GM12864 (cell line): ENCODE measurements around the gene IPCEF1.

Source experiments
- DNase-seq: peaks from one replicate; pipeline ENCODE4 v3.0.0-alpha.2; 2011; ENCODE audit warnings: low read depth
- H3K4me3 ChIP-seq: 2 replicates; pipeline ENCODE4 v1.5.1; 2011; ENCODE audit warnings: mild to moderate bottlenecking, low read depth, low read length, control low read depth
- CTCF ChIP-seq: IDR thresholded peaks from 2 replicates; pipeline ENCODE4 v1.5.1; 2011; ENCODE audit warnings: low read depth, mild to moderate bottlenecking, moderate library complexity, low read length, control low read depth, inconsistent platforms; ENCODE audit errors: missing control alignments

IPCEF1 gene

GRCh38 chr6:154227862-154228520, 128.6 kb downstream of the IPCEF1 start:
- DNase-seq: no peak
- no peak for TF ChIP-seq CTCF
- no peak overlapping the region for H3K4me3 ChIP-seq

DNA sequence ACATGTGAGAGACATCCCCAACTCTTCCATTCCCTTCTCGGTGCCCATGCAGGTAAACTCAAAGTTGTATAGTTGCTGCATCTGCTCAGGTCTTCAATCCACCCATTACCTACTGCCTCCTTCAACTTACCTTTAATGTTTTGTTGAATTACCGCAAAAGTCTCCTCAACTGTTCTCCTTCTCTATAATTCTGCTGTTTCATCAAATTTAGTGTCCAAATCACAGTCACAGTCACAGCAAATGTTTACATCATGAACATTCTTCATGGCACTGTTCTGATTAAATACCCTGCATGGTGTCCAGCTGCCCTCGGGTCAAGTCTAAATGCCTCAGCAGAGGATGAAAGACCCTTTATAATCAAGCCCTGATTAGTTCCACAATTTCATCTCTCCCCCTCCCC, 130.1 kb downstream of the IPCEF1 start:
- TF ChIP-seq CTCF: no peak
- H3K4me3 ChIP-seq: no peak overlapping the region
- no peak for DNase-seq

GRCh38 chr6:154223296-154223695, 133.3 kb downstream of the IPCEF1 start:
- H3K4me3 ChIP-seq: no peak overlapping the region
- TF ChIP-seq CTCF: no peak
- no peak for DNase-seq

GRCh38 chr6:154222716-154223115, 133.9 kb downstream of the IPCEF1 start:
- no peak overlapping the region for H3K4me3 ChIP-seq
- no peak for TF ChIP-seq CTCF
- DNase-seq: no peak

DNA sequence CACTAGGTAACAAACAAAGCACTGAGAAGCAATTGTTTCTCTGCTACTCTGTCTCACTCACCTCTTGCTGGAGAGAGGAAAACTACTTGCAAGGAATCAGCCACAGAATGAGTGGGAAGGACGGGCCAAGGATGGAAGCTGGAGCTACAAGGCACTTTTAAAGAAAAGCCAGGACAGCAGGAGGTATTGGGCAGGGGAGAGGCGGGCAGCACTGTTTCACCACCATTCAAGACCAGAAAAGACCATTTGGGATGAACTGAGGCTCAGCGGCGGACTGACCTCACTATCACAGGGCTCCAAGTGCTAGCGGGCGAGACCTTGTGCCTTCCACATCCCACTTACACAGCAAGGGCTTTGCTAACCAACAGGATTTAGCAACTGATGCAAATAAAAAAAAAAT, 137.4 kb downstream of the IPCEF1 start:
- TF ChIP-seq CTCF: no peak
- DNase-seq: no peak
- H3K4me3 ChIP-seq: no peak overlapping the region

DNA sequence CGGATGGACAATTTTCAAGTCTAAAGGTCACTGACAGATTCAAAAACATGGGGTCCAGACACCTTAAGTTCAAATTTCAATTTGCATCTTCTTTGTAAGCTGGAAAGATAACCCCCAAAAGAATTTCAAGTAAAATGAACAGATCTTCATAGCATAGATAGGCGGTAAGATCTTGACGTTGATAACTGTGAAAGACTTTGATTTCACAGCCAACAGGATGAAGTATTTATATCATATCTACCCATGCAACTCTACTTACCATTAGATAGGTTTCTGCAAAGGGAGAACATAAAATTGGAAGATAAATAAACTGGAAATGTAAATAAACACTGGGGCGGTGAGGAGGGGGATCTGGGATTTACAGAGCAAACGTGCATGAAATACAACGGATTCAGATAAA, 137.8 kb downstream of the IPCEF1 start:
- no peak overlapping the region for H3K4me3 ChIP-seq
- no peak for DNase-seq
- no peak for TF ChIP-seq CTCF

- H3K4me3 ChIP-seq: no peak overlapping the region
- no peak for DNase-seq
- TF ChIP-seq CTCF: no peak
Measured at GRCh38 chr6:154218301-154218700, 138.3 kb downstream of the IPCEF1 start.
